ENCODE measurements around the gene PRPF38B.
"Not testable (repeated sequence)": the region's sequence is repeated elsewhere in the genome, so short reads cannot be mapped to it uniquely, and the experiment has no call there.

Gene PRPF38B

GRCh38 chr1:108665771-108666170 lies 26.3 kb upstream of the PRPF38B start:
- no peak for DNase-seq
- no peak for TF ChIP-seq GATA1 (IDR thresholded peaks at IDR 0.05; ENCODE audit: low read depth, low read length)
- TF ChIP-seq POLR2A (IDR thresholded peaks at IDR 0.05; ENCODE audit: low read length), result no peak

- not testable (repeated sequence) for DNase-seq
Measured at GRCh38 chr1:108667422-108667821, 24.7 kb upstream of the PRPF38B start.

GRCh38 chr1:108668777-108669176 lies 23.3 kb upstream of the PRPF38B start:
- DNase-seq, result no peak
- TF ChIP-seq GATA1 (IDR thresholded peaks at IDR 0.05; ENCODE audit: low read depth, low read length) (no peak), POLR2A (IDR thresholded peaks at IDR 0.05; ENCODE audit: low read length) (no peak)

GRCh38 chr1:108669679-108670078 lies 22.4 kb upstream of the PRPF38B start:
- TF ChIP-seq GATA1 (IDR thresholded peaks at IDR 0.05; ENCODE audit: low read depth, low read length), result no peak
- TF ChIP-seq POLR2A (IDR thresholded peaks at IDR 0.05; ENCODE audit: low read length), result no peak

GRCh38 chr1:108670131-108670773 lies 21.9 kb upstream of the PRPF38B start:
- TF ChIP-seq GATA1 (IDR thresholded peaks at IDR 0.05; ENCODE audit: low read depth, low read length), result no peak
- no peak for TF ChIP-seq POLR2A (IDR thresholded peaks at IDR 0.05; ENCODE audit: low read length)
- DNase-seq, result no peak

More at GRCh38 chr1:108669679-108670078, 22.4 kb upstream of the PRPF38B start:
- DNase-seq, result no peak

- no peak for DNase-seq
- TF ChIP-seq GATA1 (IDR thresholded peaks at IDR 0.05; ENCODE audit: low read depth, low read length) (no peak), POLR2A (IDR thresholded peaks at IDR 0.05; ENCODE audit: low read length) (no peak)
Measured at GRCh38 chr1:108671143-108671542, 21.0 kb upstream of the PRPF38B start.

- DNase-seq, result no peak
- TF ChIP-seq POLR2A (IDR thresholded peaks at IDR 0.05; ENCODE audit: low read length) (no peak), GATA1 (IDR thresholded peaks at IDR 0.05; ENCODE audit: low read depth, low read length) (no peak)
Measured at GRCh38 chr1:108678706-108679105, 13.4 kb upstream of the PRPF38B start.

GRCh38 chr1:108679586-108680213 lies 12.4 kb upstream of the PRPF38B start:
- DNase-seq, result no peak

GRCh38 chr1:108681701-108682100 lies 10.4 kb upstream of the PRPF38B start:
- not testable (repeated sequence) for DNase-seq

More at GRCh38 chr1:108679586-108680213, 12.4 kb upstream of the PRPF38B start:
- no peak for TF ChIP-seq GATA1 (IDR thresholded peaks at IDR 0.05; ENCODE audit: low read depth, low read length)
- no peak for TF ChIP-seq POLR2A (IDR thresholded peaks at IDR 0.05; ENCODE audit: low read length)

GRCh38 chr1:108685529-108685928 lies 6.6 kb upstream of the PRPF38B start:
- TF ChIP-seq GATA1 (IDR thresholded peaks at IDR 0.05; ENCODE audit: low read depth, low read length), result no peak
- no peak for TF ChIP-seq POLR2A (IDR thresholded peaks at IDR 0.05; ENCODE audit: low read length)
- no peak for DNase-seq

- DNase-seq, result peak; percentile 38 to 83
- TF ChIP-seq POLR2A (IDR thresholded peaks at IDR 0.05; ENCODE audit: low read length) (no peak), GATA1 (IDR thresholded peaks at IDR 0.05; ENCODE audit: low read depth, low read length) (no peak)
Measured at GRCh38 chr1:108686614-108687313, 5.3 kb upstream of the PRPF38B start.

- peak; percentile 76 to 80 for DNase-seq
- TF ChIP-seq POLR2A (IDR thresholded peaks at IDR 0.05; ENCODE audit: low read length) (no peak), GATA1 (IDR thresholded peaks at IDR 0.05; ENCODE audit: low read depth, low read length) (no peak)
Measured at GRCh38 chr1:108691128-108691941, 775 bp upstream of the PRPF38B start.

GRCh38 chr1:108692724-108693655 lies 880 bp downstream of the PRPF38B start:
- TF ChIP-seq POLR2A (IDR thresholded peaks at IDR 0.05; ENCODE audit: low read length) (no peak), GATA1 (IDR thresholded peaks at IDR 0.05; ENCODE audit: low read depth, low read length) (no peak)
- peak; percentile 85 to 91 for DNase-seq
